C1 segment of cervical spinal cord (tissue), 14 donors: Measurements from ENCODE around the gene FOXN3.

ENCODE experiments used
- DNase-seq, 14 donors: peaks; one replicate each; lab custom pipeline; 2025; lab: John Stamatoyannopoulos, UW

FOXN3 gene

DNA sequence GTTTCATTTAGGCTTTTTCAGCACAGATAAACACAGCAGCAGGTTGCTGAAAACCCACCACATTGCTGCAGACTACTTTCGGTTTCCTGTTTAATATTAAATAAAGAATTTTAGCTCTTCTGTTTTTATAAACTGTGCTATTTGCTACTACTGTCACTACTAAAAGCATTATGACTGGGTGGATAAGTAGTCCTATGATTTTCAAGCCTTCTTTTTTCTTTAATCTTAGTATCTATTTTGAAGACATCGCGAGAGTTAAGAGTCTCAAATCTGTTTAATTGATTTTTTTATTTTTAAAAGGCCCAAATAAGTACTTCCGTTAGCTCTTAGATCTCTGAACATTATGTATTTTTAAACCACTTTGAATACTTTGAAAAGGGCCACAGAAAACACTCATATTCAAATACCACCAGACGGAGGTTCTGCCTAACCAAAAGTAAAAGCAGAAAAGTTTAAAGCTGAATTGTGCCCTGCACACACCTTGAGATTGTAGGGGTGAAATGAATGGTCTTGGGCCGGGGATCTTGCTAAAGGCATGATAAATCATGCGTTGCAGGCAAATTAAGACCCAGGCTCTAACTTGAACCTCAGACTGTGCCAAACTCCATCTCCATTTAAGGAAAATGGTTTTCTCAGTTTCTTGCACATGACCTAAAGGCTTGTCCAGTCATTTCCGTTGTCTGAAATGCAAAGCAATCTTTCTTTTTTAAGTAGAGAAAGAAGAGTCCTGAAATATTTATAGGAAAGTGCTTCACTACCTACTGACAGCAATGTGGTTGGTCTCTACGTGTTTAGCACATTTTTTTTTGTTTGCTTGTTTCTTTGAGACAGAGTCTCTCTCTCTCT lies 13.6 kb upstream of the FOXN3 start:
- DNase-seq: no peak

- DNase-seq: peak in 3 of 14 donors; percentile 15 to 81 (median 27)
Measured at GRCh38 chr14:89429199-89430181, 12.5 kb upstream of the FOXN3 start.

DNA sequence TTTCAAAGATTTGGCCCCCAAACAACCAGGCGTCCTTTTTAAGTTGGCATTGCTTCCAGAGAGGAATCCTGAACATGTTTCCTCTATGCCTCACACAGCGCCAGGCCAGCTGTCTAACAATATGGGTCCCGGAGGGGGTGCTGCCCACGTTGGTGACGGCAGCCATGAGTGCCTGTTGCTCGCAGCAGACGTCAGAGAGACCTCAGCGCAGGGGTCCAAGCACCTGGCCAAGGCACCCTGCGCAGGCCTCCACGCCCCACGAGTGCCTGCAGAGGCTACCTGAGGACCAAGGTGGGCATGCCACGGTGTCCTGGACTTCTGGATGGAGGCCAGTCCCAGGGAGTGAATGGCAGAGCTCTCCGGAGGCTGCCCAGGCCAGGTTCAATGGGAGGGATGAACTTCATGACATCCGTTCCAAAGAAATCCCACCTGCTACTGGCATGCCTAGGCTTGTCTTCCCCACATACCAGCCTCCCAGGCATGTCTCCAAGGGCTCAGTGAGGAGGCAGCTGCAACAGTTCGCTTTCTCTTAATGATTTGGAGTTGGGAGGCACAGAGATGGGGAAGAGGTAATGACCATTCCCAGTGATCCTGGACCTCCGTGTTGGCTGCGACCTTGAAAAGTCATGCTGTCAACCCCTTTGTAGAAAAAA lies 11.6 kb upstream of the FOXN3 start:
- peak in 3 of 14 donors; percentile 11 to 95 (median 71) for DNase-seq

- no peak for DNase-seq
Measured at GRCh38 chr14:89428173-89428523, 11.1 kb upstream of the FOXN3 start.

GRCh38 chr14:89427426-89428172 lies 10.6 kb upstream of the FOXN3 start:
- peak in 1 of 14 donors; percentile 47 for DNase-seq

- no peak for DNase-seq
Measured at GRCh38 chr14:89425931-89426330, 8.9 kb upstream of the FOXN3 start.

- no peak for DNase-seq
Measured at GRCh38 chr14:89424241-89424640, 7.2 kb upstream of the FOXN3 start.

GRCh38 chr14:89422952-89423345 lies 5.9 kb upstream of the FOXN3 start:
- no peak for DNase-seq

- no peak for DNase-seq
Measured at GRCh38 chr14:89422181-89422951, 5.3 kb upstream of the FOXN3 start.

DNA sequence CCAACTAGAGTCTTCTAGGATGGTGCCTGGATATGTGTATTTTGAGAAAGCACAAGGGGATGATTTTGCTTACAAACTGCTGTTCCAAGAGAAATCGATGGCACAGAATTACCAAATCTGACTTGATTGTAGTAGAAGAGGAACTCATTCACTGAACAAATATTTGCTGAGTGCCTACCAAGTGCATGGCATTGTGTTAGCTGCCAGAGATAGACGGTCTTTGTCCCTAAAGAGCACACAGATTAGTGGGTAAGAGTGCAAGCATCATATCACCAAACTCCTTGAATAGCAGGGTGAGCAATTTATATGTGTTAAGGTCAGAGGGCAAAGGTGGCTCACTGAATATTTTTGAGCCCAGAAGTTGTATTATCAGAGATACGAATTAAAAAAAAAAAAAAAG lies 3.5 kb upstream of the FOXN3 start:
- DNase-seq: no peak

- DNase-seq: no peak
Measured at GRCh38 chr14:89419973-89420482, 3.0 kb upstream of the FOXN3 start.

DNA sequence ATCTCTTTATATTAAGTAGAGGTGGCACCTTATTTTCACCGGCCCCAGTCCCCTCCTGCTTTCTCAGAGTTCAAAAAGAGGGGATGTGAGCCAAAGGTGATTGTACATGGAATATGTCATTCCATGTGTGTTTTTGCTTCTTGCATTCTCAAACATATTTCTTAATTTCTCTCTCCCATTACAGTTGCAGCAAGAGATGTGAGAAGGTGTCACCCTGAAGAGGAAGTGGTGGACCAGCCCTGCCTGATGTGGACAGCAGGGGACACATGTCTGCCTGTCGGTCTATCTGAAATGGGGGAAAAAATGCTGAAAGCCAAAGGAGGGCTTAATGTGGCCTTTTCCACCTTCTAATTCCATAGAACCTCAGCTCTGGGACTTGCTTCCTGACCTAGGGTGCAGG lies 1.9 kb upstream of the FOXN3 start:
- no peak for DNase-seq

DNA sequence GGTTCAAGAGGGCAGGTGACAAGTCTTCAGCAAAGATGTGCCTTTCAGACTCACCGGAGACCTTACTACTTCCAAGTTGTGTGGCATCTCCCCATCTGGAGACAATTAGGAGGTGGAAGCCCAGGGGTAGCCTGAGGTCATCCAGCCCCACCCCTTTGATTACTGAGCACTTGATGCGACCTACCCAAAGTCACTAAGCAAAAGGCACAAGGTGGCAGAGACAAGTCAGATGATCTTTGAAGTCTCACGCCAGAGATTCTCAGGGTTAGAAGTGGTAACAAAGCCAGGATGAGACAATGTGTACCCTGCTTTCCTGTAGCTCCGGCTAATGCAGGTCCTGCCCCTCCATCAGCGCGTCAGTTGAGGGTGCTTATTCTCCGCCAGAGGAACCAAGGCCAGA lies 1.4 kb upstream of the FOXN3 start:
- DNase-seq: peak in 1 of 14 donors; percentile 50

GRCh38 chr14:89417465-89418225 lies 612 bp upstream of the FOXN3 start:
- peak in 10 of 14 donors; percentile 30 to 72 (median 62) for DNase-seq

GRCh38 chr14:89416002-89416995 lies 734 bp downstream of the FOXN3 start:
- DNase-seq: peak; percentile 51 to 96 (median 88)

GRCh38 chr14:89415159-89415558 lies 1.9 kb downstream of the FOXN3 start:
- no peak for DNase-seq

DNA sequence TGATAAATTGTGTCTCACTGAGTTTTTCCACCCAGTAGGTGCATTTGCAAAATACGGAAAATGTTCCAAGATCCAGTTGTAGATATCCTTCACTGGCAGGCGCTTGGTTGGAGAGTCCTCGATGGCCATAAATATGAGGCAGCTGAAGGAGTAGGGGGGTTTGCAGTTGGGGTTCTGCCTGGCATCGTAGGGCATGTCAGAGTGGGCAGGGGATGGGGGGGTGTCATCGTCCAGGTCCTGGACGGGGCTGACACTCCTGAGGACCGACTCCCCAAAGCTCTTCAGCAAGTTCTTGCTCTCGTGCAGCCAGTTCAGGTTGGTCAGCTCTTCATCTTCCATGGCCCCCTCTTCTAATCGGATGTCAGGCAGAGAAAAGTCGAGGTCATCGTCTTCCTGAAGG lies 5.1 kb downstream of the FOXN3 start:
- DNase-seq: no peak

DNA sequence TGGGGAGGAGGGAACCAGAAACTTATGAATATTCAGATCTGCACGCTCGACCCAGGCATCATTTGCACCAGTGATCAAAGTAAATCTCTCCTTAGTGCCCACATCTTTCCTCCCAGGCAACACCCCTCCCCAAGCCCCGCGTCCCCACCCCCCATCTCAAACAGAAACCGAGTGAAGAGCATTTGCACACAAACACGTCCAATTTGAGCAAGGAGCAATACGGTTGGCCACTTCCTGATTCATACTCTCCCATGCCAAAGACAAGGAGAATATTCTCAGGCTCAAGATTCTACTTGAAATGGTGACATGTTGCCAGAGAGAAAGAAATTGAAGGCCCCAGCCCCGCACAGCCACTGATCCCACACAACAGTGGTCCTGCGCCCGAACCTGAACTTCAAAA lies 7.1 kb downstream of the FOXN3 start:
- DNase-seq: peak in 1 of 14 donors; percentile 38
